Neuron (in vitro differentiated cells): ENCODE data around the gene ABHD15.

ENCODE experiments used
- H2AFZ ChIP-seq: one replicate; pipeline ENCODE4 v1.6.1; 2013; ENCODE audit warnings: low read depth, mild to moderate bottlenecking, inconsistent platforms, low read length, moderate library complexity
- H3K27me3 ChIP-seq: one replicate; pipeline ENCODE4 v1.6.1; 2013; ENCODE audit warnings: low read length; ENCODE audit not compliant: insufficient read depth
- H3K36me3 ChIP-seq: one replicate; pipeline ENCODE4 v1.6.1; 2013; ENCODE audit warnings: low read length; ENCODE audit not compliant: insufficient read depth
- H3K4me1 ChIP-seq: one replicate; pipeline ENCODE4 v1.6.1; 2013; ENCODE audit warnings: low read length; ENCODE audit not compliant: insufficient read depth
- H3K4me3 ChIP-seq: 2 replicates; pipeline ENCODE4 v1.5.1; 2013; ENCODE audit warnings: mild to moderate bottlenecking, low read length, moderate library complexity
- H3K9me3 ChIP-seq: one replicate; pipeline ENCODE4 v1.6.1; 2013; ENCODE audit warnings: low read length

Gene ABHD15

GRCh38 chr17:29546085-29546484 is 20.8 kb downstream of the ABHD15 start:
- H3K27me3 ChIP-seq = no peaks in the 10 kb centered on the region
- peaks cover 46% of the 10 kb centered on the region for H3K36me3 ChIP-seq
- no peak overlapping the region for H2AFZ ChIP-seq
- no peaks in the 10 kb centered on the region for H3K9me3 ChIP-seq
- H3K4me1 ChIP-seq = peaks cover 17% of the 10 kb centered on the region
- H3K4me3 ChIP-seq = no peak overlapping the region

DNA sequence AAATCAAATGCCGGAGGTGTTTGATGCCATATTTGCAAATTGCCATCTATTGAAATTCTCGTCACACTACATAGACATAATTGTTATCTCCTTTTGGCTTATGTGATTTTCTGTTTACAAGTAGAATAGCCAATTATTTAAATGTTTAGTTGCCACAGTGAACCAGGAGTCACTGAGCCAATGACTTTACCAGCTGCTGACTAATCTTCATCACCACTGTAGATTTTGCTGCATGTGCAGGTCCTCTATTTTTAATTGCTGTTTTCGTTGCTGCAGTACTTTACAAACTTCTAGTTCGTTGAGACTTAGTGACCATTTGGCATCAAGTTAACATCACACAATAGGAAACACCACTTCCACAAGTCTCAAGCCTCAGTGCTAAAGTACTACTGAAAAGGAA is 22.8 kb downstream of the ABHD15 start:
- Histone ChIP-seq H3K4me1 (peaks cover 13% of the 10 kb centered on the region), H3K4me3 (no peak overlapping the region), H3K9me3 (no peaks in the 10 kb centered on the region), H2AFZ (no peak overlapping the region), H3K27me3 (no peaks in the 10 kb centered on the region), H3K36me3 (peaks cover 47% of the 10 kb centered on the region)

- no peaks in the 10 kb centered on the region for H3K27me3 ChIP-seq
- no peaks in the 10 kb centered on the region for H3K9me3 ChIP-seq
- no peaks in the 10 kb centered on the region for H3K4me1 ChIP-seq
- H2AFZ ChIP-seq = no peak overlapping the region
- no peak overlapping the region for H3K4me3 ChIP-seq
- H3K36me3 ChIP-seq = peaks cover 62% of the 10 kb centered on the region
Measured at GRCh38 chr17:29533976-29534375, 32.9 kb downstream of the ABHD15 start.

DNA sequence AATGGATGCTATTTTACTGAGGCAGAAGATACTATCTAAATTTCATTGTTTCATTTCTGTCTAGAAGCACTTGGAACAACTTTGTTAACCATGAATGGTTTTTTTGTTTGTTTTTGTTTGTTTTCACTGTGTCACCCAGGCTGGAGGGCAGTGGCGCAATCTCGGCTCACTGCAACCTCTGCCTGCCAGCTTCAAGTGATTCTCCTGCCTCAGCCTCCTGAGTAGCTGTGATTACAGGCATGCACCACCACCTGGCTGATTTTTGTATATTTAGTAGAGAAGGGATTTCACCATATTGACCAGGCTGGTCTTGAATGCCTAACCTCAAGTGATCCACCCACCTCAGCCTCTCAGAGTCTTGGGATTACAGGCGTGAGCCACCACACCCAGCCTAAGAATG is 40.5 kb downstream of the ABHD15 start:
- Histone ChIP-seq H3K27me3 (no peaks in the 10 kb centered on the region), H2AFZ (no peak overlapping the region), H3K36me3 (peaks cover 75% of the 10 kb centered on the region), H3K4me3 (no peak overlapping the region), H3K4me1 (no peaks in the 10 kb centered on the region), H3K9me3 (no peaks in the 10 kb centered on the region)

DNA sequence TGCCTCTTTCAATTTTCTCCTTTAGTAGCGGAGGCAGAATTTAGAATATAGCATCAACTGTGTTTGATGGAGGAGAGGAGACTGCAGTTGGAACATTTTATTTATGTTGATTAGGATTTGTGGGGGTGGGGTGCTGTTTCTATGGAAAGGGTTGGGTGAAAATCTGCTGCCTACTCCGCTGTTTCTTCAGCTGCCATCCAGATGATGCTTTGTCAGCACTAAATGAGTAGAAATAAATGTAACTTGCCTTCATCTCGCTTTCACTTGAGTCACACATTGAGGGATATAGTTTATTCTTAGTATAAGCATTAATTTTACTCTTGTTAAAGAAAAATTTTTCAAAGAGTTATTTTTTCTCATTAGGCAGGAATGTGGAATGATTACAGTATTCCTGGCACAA is 42.1 kb downstream of the ABHD15 start:
- H3K4me3 ChIP-seq = no peak overlapping the region
- no peaks in the 10 kb centered on the region for H3K9me3 ChIP-seq
- H3K27me3 ChIP-seq = no peaks in the 10 kb centered on the region
- no peak overlapping the region for H2AFZ ChIP-seq
- H3K36me3 ChIP-seq = peaks cover 78% of the 10 kb centered on the region
- no peaks in the 10 kb centered on the region for H3K4me1 ChIP-seq

DNA sequence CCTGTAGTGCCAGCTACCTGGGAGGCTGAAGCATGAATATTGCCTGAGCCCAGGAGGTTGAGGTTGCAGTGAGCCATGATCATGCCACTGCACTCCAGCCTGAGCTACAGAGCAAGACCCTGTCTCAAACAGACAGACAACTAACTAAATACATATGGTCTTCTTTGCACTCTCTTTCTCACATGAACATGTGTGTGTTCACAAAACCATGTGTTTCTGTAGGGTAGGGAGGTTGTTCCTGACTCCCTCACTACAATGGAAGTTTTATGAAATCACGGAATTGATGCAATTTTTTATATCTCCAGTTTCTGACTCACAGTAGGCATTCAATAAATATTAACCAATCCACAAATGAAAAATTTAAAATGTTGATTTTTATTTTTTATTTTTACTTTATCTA is 48.5 kb downstream of the ABHD15 start:
- Histone ChIP-seq H3K27me3 (no peaks in the 10 kb centered on the region), H3K36me3 (peaks cover 72% of the 10 kb centered on the region), H3K4me1 (no peaks in the 10 kb centered on the region), H2AFZ (no peak overlapping the region), H3K9me3 (no peaks in the 10 kb centered on the region), H3K4me3 (no peak overlapping the region)

DNA sequence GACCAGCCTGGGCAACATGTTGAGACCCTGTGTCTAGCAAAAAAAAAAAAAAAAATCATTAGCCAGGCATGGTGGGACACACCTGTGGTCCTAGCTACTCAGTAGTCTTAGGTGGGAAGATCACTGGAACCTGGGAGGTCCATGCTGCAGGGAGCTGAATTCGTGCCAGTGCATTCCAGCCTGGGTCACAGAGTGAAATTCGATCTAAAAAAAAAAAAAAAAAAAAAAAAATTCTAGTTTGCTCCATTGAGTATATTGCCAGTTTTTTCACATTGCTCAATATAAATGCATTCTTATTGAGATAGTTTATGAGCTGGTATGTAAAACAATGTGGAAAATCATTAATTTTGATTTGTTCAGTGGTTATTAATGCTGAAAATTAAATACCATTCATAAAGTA is 52.0 kb downstream of the ABHD15 start:
- Histone ChIP-seq H3K4me3 (no peak overlapping the region), H3K4me1 (no peaks in the 10 kb centered on the region), H3K9me3 (no peaks in the 10 kb centered on the region), H3K27me3 (no peaks in the 10 kb centered on the region), H3K36me3 (peaks cover 70% of the 10 kb centered on the region), H2AFZ (no peak overlapping the region)

DNA sequence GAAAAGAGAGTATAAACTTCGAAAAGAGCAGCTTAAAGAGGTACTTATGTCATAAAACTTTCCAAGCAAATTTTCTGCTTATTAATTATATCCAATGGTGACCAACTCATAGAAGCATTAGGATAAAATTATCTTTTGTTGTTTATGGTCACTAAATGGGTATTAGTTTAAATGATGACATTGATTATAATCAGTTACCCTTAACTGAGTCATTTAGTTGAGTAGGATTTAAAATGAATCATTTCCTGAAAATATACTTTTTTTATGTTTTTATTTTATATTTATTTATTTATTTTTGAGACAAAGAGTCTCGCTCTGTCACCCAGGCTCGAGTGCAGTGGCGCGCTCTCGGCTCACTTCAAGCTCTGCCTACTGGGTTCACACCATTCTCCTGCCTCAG is 55.9 kb downstream of the ABHD15 start:
- Histone ChIP-seq H3K4me1 (no peaks in the 10 kb centered on the region), H3K27me3 (no peaks in the 10 kb centered on the region), H3K36me3 (peaks cover 72% of the 10 kb centered on the region), H3K9me3 (no peaks in the 10 kb centered on the region), H3K4me3 (no peak overlapping the region), H2AFZ (no peak overlapping the region)
